Hepatocyte (in vitro differentiated cells): ENCODE results near the gene ATG13.

Experiments
- CTCF ChIP-seq: fragments of 200-600 bp; sonication (generic); IDR thresholded peaks from 2 replicates; pipeline ENCODE4 v1.5.1; 2016; ENCODE audit warnings: antibody characterized with exemption, mild to moderate bottlenecking; ENCODE audit not compliant: poor library complexity
- EZH2 ChIP-seq: fragments of 200-600 bp; sonication (generic); IDR thresholded peaks from 2 replicates; pipeline ENCODE4 v1.6.1; 2016; ENCODE audit warnings: antibody characterized with exemption, mild to moderate bottlenecking, borderline replicate concordance
- EZH2phosphoT487 ChIP-seq: fragments of 200-600 bp; sonication (generic); IDR thresholded peaks from one replicate; pipeline ENCODE4 v1.6.1; 2018; ENCODE audit warnings: antibody characterized with exemption, mild to moderate bottlenecking, low read depth, moderate library complexity; ENCODE audit not compliant: unreplicated experiment, severe bottlenecking

DNA sequence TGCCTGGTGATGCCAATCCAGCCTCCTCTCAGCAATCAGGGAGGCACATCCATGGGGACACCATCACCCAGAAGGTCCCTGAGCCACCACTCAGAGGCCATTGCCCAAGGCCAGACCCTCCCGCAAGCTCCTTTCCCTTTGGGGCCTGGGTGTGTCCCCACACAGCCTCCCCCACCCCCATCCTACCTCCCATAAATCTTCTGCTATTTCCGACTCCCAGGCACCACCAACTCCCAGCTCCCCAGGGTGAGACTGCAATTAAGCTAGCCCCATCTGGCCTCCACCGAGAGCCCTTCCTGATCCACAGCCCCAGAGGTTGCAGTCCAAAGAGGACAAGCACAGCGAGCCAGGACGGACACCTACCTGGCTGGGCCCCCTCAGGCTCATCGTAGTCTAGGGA is 76.7 kb downstream of the ATG13 start:
- TF ChIP-seq EZH2 (no peak), CTCF (no peak), EZH2phosphoT487 (no peak)
